Measurements from ENCODE around the gene CPT1C. TPM values are rescaled to one million over a fixed set of nuclear protein-coding genes. Genes with fewer than 3 reads are reported as not detected.

The CPT1C gene
- total RNA-seq, 5 donors from 2014 or later (not counting 1 experiment from before 2014, with no cell fraction given): 1.4 to 2.2 (median 1.5) TPM; not detected in 1

- peak overlapping the region; percentile 82 to 89 (median 85) for H3K4me3 Mint-ChIP-seq
- WGBS (ENCODE audit: insufficient coverage): 18% methylated on average over 21 of the region's 39 CpGs
- H3K36me3 Mint-ChIP-seq: peaks cover 3% of the 10 kb centered on the region
- no peaks in the 10 kb centered on the region for H3K9me3 Mint-ChIP-seq
- ChIA-PET CTCF (no interaction called here), POLR2A (no interaction called here)
- peaks cover 5 to 46% of the 10 kb centered on the region in 2 experiments for H3K27me3 ChIP-seq (replicated peaks in 1 of 2; ENCODE audit: control insufficient read depth in 2 of 2, extremely low read depth in 1 of 2, insufficient read depth in 2 of 2, low read length in 1 of 2)
- H3K27ac ChIP-seq (ENCODE audit: low read length): no peak overlapping the region
- H3K36me3 ChIP-seq (ENCODE audit: control insufficient read depth in 2 of 2, extremely low read depth in 1 of 2, insufficient read depth in 1 of 2, low read length in 1 of 2): peaks cover 4 to 10% of the 10 kb centered on the region in 2 donors
- ATAC-seq (replicated peaks in 1 of 4): peak; percentile 34 to 59 (median 38)
- peak overlapping the region; percentile 52 to 60 for H3K4me3 ChIP-seq (ENCODE audit: control insufficient read depth in 1 of 2, extremely low read depth in 1 of 2, low read length in 1 of 2)
- peaks cover 19 to 26% (median 25%) of the 10 kb centered on the region in 3 donors for H3K4me1 Mint-ChIP-seq
- DNase-seq: peak in 6 of 35 experiments; percentile 22 to 50 (median 30)
- peaks cover 4 to 27% of the 10 kb centered on the region in 2 experiments for H3K4me1 ChIP-seq (ENCODE audit: control insufficient read depth in 1 of 2, extremely low read depth in 1 of 2, insufficient read depth in 2 of 2, low read length in 2 of 2)
- peak overlapping the region in 1 of 2 donors; percentile 73 for H3K27ac Mint-ChIP-seq
- H3K27me3 Mint-ChIP-seq: peaks cover 13 to 26% of the 10 kb centered on the region in 2 donors
- H3K9me3 ChIP-seq: no peaks in the 10 kb centered on the region
Measured at GRCh38 chr19:49691243-49692146, 579 bp downstream of the CPT1C start.

DNA sequence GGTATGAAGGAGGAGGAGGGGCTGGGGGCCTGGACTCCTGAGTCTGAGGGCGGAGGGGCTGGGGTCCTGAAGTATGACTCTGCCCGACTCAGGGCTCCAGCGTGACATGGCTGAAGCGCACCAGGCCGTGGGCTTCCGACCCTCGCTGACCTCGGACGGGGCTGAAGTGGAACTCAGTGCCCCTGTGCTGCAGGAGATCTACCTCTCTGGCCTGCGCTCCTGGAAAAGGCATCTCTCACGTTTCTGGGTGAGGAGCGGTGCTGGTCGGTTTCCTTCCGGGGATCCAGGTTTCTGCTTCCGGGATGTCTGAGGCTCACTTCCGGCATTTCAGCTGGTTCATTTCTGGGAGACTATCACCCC is 1.2 kb downstream of the CPT1C start:
- peaks cover 4 to 27% of the 10 kb centered on the region in 2 experiments for H3K4me1 ChIP-seq (ENCODE audit: control insufficient read depth in 1 of 2, extremely low read depth in 1 of 2, insufficient read depth in 2 of 2, low read length in 2 of 2)
- no peaks in the 10 kb centered on the region for H3K9me3 ChIP-seq
- no peak for ATAC-seq (replicated peaks in 1 of 4)
- ChIA-PET CTCF (no interaction called here), POLR2A (interaction anchor here in 1 of 2 donors (0.5 kb wide), 1 partner anchor 505 kb away, joined by 5 read pairs; no protein-coding TSS in a partner anchor)
- no peak overlapping the region for H3K27ac ChIP-seq (ENCODE audit: low read length)
- Mint-ChIP-seq H3K36me3 (peaks cover 3% of the 10 kb centered on the region), H3K27ac (no peak overlapping the region), H3K4me3 (peak overlapping the region in 1 of 3 donors; percentile 82), H3K4me1 (peaks cover 19 to 26% (median 25%) of the 10 kb centered on the region in 3 donors), H3K27me3 (peaks cover 13 to 26% of the 10 kb centered on the region in 2 donors), H3K9me3 (no peaks in the 10 kb centered on the region)
- peaks cover 5 to 46% of the 10 kb centered on the region in 2 experiments for H3K27me3 ChIP-seq (replicated peaks in 1 of 2; ENCODE audit: control insufficient read depth in 2 of 2, extremely low read depth in 1 of 2, insufficient read depth in 2 of 2, low read length in 1 of 2)
- H3K4me3 ChIP-seq (ENCODE audit: control insufficient read depth in 1 of 2, extremely low read depth in 1 of 2, low read length in 1 of 2): no peak overlapping the region
- H3K36me3 ChIP-seq (ENCODE audit: control insufficient read depth in 2 of 2, extremely low read depth in 1 of 2, insufficient read depth in 1 of 2, low read length in 1 of 2): peaks cover under 1 to 6% of the 10 kb centered on the region in 2 donors
- no peak for DNase-seq
- WGBS (ENCODE audit: insufficient coverage): 95% methylated on average over 16 of the region's 16 CpGs

- CTCF ChIA-PET: no interaction called here
Measured at GRCh38 chr19:49696115-49696514, 5.2 kb downstream of the CPT1C start.

DNA sequence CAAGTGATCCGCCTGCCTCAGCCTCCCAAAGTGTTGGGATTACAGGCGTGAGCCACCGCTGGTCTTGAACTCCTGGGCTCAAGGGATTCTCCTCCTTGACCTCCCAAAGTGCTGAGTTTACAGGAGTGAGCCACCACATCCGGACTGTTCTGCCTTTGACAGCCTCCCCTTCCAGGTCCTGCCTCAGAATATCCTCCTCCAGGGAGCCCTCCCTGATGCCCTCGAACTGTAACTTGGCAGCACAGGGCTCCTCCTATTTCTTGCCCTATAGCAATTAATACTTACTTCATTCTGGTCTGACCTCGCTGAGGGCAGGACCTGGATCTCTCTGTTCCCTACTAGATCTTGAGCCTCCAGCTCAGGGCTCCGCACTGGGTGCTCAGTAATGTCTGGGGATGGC is 5.9 kb downstream of the CPT1C start:
- H3K9me3 Mint-ChIP-seq: no peaks in the 10 kb centered on the region
- 82% methylated on average over 5 of the region's 7 CpGs for WGBS (ENCODE audit: insufficient coverage)

More at GRCh38 chr19:49696115-49696514, 5.2 kb downstream of the CPT1C start:
- peaks cover 4 to 9% (median 6%) of the 10 kb centered on the region in 3 donors for H3K4me1 Mint-ChIP-seq
- DNase-seq (no peak), ATAC-seq (replicated peaks in 1 of 4) (no peak)
- no peak overlapping the region for H3K4me3 Mint-ChIP-seq
- no peak overlapping the region for H3K27ac Mint-ChIP-seq
- no peaks in the 10 kb centered on the region for H3K36me3 Mint-ChIP-seq
- H3K27me3 Mint-ChIP-seq: peaks cover 0 to 18% of the 10 kb centered on the region in 2 donors
- Histone ChIP-seq H3K9me3 (no peaks in the 10 kb centered on the region), H3K27ac (ENCODE audit: low read length) (no peak overlapping the region), H3K4me3 (ENCODE audit: control insufficient read depth in 1 of 2, extremely low read depth in 1 of 2, low read length in 1 of 2) (no peak overlapping the region), H3K4me1 (ENCODE audit: control insufficient read depth in 1 of 2, extremely low read depth in 1 of 2, insufficient read depth in 2 of 2, low read length in 2 of 2) (peaks cover 4 to 8% of the 10 kb centered on the region in 2 experiments), H3K36me3 (ENCODE audit: control insufficient read depth in 2 of 2, extremely low read depth in 1 of 2, insufficient read depth in 1 of 2, low read length in 1 of 2) (no peaks in the 10 kb centered on the region), H3K27me3 (replicated peaks in 1 of 2; ENCODE audit: control insufficient read depth in 2 of 2, extremely low read depth in 1 of 2, insufficient read depth in 2 of 2, low read length in 1 of 2) (peaks cover 3 to 34% of the 10 kb centered on the region in 2 experiments)
- no peaks in the 10 kb centered on the region for H3K9me3 Mint-ChIP-seq
- no CpG with 5 or more reads among the region's 6 CpGs for WGBS (ENCODE audit: insufficient coverage)
- POLR2A ChIA-PET: interaction anchor here (0.5 to 0.6 kb wide), 2 partner anchors 11 to 31 kb away, joined by 3 read pairs; partner anchors contain the start of genes BCL2L12 (in 1 of the 2) and IRF3 (in 1 of the 2)

GRCh38 chr19:49699364-49699763 is 8.4 kb downstream of the CPT1C start:
- ATAC-seq (replicated peaks in 1 of 4) (no peak), DNase-seq (no peak)
- ChIA-PET CTCF (interaction anchor here in 1 of 2 donors (0.6 to 0.7 kb wide), 2 partner anchors 502 to 530 kb away, joined by 4 to 6 read pairs; no protein-coding TSS in a partner anchor), POLR2A (no interaction called here)
- H3K4me1 ChIP-seq (ENCODE audit: control insufficient read depth in 1 of 2, extremely low read depth in 1 of 2, insufficient read depth in 2 of 2, low read length in 2 of 2): no peaks in the 10 kb centered on the region
- Mint-ChIP-seq H3K4me3 (no peak overlapping the region), H3K27me3 (peaks cover 0 to 6% of the 10 kb centered on the region in 2 donors), H3K27ac (no peak overlapping the region), H3K9me3 (no peaks in the 10 kb centered on the region), H3K36me3 (no peaks in the 10 kb centered on the region), H3K4me1 (no peaks in the 10 kb centered on the region)
- no peaks in the 10 kb centered on the region for H3K36me3 ChIP-seq (ENCODE audit: control insufficient read depth in 2 of 2, extremely low read depth in 1 of 2, insufficient read depth in 1 of 2, low read length in 1 of 2)
- no peaks in the 10 kb centered on the region for H3K9me3 ChIP-seq
- 85% methylated on average over 4 of the region's 5 CpGs for WGBS (ENCODE audit: insufficient coverage)
- no peak overlapping the region for H3K4me3 ChIP-seq (ENCODE audit: control insufficient read depth in 1 of 2, extremely low read depth in 1 of 2, low read length in 1 of 2)
- peaks cover 0 to 23% of the 10 kb centered on the region in 2 experiments for H3K27me3 ChIP-seq (replicated peaks in 1 of 2; ENCODE audit: control insufficient read depth in 2 of 2, extremely low read depth in 1 of 2, insufficient read depth in 2 of 2, low read length in 1 of 2)
- no peak overlapping the region for H3K27ac ChIP-seq (ENCODE audit: low read length)

More for the DNA sequence above, 5.9 kb downstream of the CPT1C start:
- Histone ChIP-seq H3K4me1 (ENCODE audit: control insufficient read depth in 1 of 2, extremely low read depth in 1 of 2, insufficient read depth in 2 of 2, low read length in 2 of 2) (peaks cover 0 to under 1% of the 10 kb centered on the region in 2 experiments), H3K27ac (ENCODE audit: low read length) (no peak overlapping the region), H3K36me3 (ENCODE audit: control insufficient read depth in 2 of 2, extremely low read depth in 1 of 2, insufficient read depth in 1 of 2, low read length in 1 of 2) (no peaks in the 10 kb centered on the region), H3K4me3 (ENCODE audit: control insufficient read depth in 1 of 2, extremely low read depth in 1 of 2, low read length in 1 of 2) (no peak overlapping the region), H3K27me3 (replicated peaks in 1 of 2; ENCODE audit: control insufficient read depth in 2 of 2, extremely low read depth in 1 of 2, insufficient read depth in 2 of 2, low read length in 1 of 2) (peaks cover 0 to 30% of the 10 kb centered on the region in 2 experiments), H3K9me3 (no peaks in the 10 kb centered on the region)
- ChIA-PET POLR2A (interaction anchor here in 1 of 2 donors (0.5 kb wide), 1 partner anchor 11 kb away, joined by 3 read pairs; no protein-coding TSS in a partner anchor), CTCF (no interaction called here)
- Mint-ChIP-seq H3K4me1 (peaks cover 0 to 3% (median 0%) of the 10 kb centered on the region in 3 donors), H3K27me3 (peaks cover 0 to 14% of the 10 kb centered on the region in 2 donors), H3K4me3 (no peak overlapping the region), H3K36me3 (no peaks in the 10 kb centered on the region), H3K27ac (no peak overlapping the region)
- DNase-seq: no peak
- no peak for ATAC-seq (replicated peaks in 1 of 4)

DNA sequence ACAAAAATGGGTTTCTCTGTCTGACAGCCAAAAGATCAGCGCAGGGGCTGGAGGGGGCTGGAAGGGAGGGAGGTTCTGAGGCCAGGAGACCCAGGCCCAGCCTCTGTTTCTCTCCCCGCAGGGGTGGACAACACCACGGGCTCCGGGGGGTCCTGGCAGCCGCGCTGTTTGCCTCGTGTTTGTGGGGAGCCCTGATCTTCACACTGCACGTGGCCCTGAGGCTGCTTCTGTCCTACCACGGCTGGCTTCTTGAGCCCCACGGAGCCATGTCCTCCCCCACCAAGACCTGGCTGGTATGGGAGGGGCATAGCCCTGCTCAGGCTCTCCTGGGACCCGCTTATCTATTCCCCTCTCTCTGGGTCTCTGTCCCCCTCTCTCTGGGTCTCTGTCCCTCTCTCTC is 9.6 kb downstream of the CPT1C start:
- Mint-ChIP-seq H3K27ac (no peak overlapping the region), H3K36me3 (no peaks in the 10 kb centered on the region), H3K4me1 (no peaks in the 10 kb centered on the region), H3K9me3 (no peaks in the 10 kb centered on the region), H3K4me3 (no peak overlapping the region), H3K27me3 (peaks cover 0 to 6% of the 10 kb centered on the region in 2 donors)
- WGBS (ENCODE audit: insufficient coverage): 49% methylated on average over 4 of the region's 11 CpGs
- H3K9me3 ChIP-seq: no peaks in the 10 kb centered on the region
- CTCF ChIA-PET: no interaction called here
- peaks cover 0 to 32% of the 10 kb centered on the region in 2 experiments for H3K27me3 ChIP-seq (replicated peaks in 1 of 2; ENCODE audit: control insufficient read depth in 2 of 2, extremely low read depth in 1 of 2, insufficient read depth in 2 of 2, low read length in 1 of 2)
- ATAC-seq (replicated peaks in 1 of 4) (no peak), DNase-seq (no peak)
- H3K36me3 ChIP-seq (ENCODE audit: control insufficient read depth in 2 of 2, extremely low read depth in 1 of 2, insufficient read depth in 1 of 2, low read length in 1 of 2): no peaks in the 10 kb centered on the region
- H3K4me1 ChIP-seq (ENCODE audit: control insufficient read depth in 1 of 2, extremely low read depth in 1 of 2, insufficient read depth in 2 of 2, low read length in 2 of 2): no peaks in the 10 kb centered on the region
- no peak overlapping the region for H3K4me3 ChIP-seq (ENCODE audit: control insufficient read depth in 1 of 2, extremely low read depth in 1 of 2, low read length in 1 of 2)
- no peak overlapping the region for H3K27ac ChIP-seq (ENCODE audit: low read length)
- POLR2A ChIA-PET: no interaction called here

Measured in T-cell (primary cell).